Measurements from ENCODE around the gene GLCE. TPM values are rescaled to one million over a fixed set of nuclear protein-coding genes. Genes with fewer than 3 reads are reported as not detected.

Gene GLCE
- total and polyA plus RNA-seq, 4 donors: 6.8 to 26.3 (median 13.7) TPM

DNA sequence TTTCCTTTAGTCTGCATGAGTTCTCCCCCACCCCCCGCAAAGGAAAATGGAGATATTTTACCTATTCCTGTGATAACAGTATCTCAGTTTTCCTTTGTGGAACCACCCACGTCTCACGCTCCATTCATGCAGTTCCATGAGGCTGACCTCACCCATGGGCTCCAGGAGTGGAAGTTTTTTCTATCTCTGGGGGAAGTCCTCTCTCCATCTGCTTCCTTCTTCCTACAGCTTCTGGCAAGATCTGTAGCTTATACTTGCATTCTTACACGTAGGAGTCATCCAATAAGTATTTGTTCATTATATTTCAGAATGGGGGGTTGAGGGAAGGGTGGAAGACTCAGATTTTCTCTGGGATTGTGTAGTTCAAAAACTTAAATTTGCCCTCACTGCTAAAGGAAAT, 5.8 kb upstream of the GLCE start:
- no peak overlapping the region for H3K27ac ChIP-seq (ENCODE audit: low read depth in 1 of 2, low read length in 2 of 2)
- DNase-seq (ENCODE audit: low spot score): no peak
- H3K27me3 ChIP-seq (ENCODE audit: control insufficient read depth in 4 of 4, insufficient read depth in 4 of 4, low read length in 3 of 4): no peaks in the 10 kb centered on the region
- H3K9ac ChIP-seq (ENCODE audit: low read depth in 1 of 2, low read length in 2 of 2): no peak overlapping the region
- no peaks in the 10 kb centered on the region for H3K9me3 ChIP-seq (ENCODE audit: control insufficient read depth in 4 of 4, low read length in 3 of 4)
- WGBS: 72% methylated on average over 4 of the region's 4 CpGs
- no peak for TF ChIP-seq GABPA (IDR thresholded peaks at IDR 0.05 in 1 of 2, conservative IDR thresholded peaks at IDR 0.05 in 1 of 2)
- TF ChIP-seq RAD21 (IDR thresholded peaks at IDR 0.05): no peak
- no peak for TF ChIP-seq EGR1 (IDR thresholded peaks at IDR 0.05; ENCODE audit: low read depth in 2 of 2)
- TF ChIP-seq, protein P1, sequence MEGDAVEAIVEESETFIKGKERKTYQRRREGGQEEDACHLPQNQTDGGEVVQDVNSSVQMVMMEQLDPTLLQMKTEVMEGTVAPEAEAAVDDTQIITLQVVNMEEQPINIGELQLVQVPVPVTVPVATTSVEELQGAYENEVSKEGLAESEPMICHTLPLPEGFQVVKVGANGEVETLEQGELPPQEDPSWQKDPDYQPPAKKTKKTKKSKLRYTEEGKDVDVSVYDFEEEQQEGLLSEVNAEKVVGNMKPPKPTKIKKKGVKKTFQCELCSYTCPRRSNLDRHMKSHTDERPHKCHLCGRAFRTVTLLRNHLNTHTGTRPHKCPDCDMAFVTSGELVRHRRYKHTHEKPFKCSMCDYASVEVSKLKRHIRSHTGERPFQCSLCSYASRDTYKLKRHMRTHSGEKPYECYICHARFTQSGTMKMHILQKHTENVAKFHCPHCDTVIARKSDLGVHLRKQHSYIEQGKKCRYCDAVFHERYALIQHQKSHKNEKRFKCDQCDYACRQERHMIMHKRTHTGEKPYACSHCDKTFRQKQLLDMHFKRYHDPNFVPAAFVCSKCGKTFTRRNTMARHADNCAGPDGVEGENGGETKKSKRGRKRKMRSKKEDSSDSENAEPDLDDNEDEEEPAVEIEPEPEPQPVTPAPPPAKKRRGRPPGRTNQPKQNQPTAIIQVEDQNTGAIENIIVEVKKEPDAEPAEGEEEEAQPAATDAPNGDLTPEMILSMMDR (IDR thresholded peaks at IDR 0.05; ENCODE audit: low read depth, low read length, missing input control): no peak
- TF ChIP-seq, protein P2, sequence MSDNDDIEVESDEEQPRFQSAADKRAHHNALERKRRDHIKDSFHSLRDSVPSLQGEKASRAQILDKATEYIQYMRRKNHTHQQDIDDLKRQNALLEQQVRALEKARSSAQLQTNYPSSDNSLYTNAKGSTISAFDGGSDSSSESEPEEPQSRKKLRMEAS (IDR thresholded peaks at IDR 0.05): no peak
- TF ChIP-seq FOXA1 (IDR thresholded peaks at IDR 0.05): no peak
- no peak for TF ChIP-seq RXRA (IDR thresholded peaks at IDR 0.05)
- H3K4me3 ChIP-seq (ENCODE audit: low read depth in 1 of 3, low read length in 3 of 3): no peak overlapping the region
- H3K4me1 ChIP-seq (ENCODE audit: control insufficient read depth in 4 of 4, insufficient read depth in 4 of 4, low read length in 3 of 4): peaks cover 0 to under 1% (median 0%) of the 10 kb centered on the region in 4 donors
- no peaks in the 10 kb centered on the region for H3K36me3 ChIP-seq (ENCODE audit: control insufficient read depth in 4 of 4, insufficient read depth in 3 of 4, low read depth in 1 of 4, low read length in 3 of 4)

DNA sequence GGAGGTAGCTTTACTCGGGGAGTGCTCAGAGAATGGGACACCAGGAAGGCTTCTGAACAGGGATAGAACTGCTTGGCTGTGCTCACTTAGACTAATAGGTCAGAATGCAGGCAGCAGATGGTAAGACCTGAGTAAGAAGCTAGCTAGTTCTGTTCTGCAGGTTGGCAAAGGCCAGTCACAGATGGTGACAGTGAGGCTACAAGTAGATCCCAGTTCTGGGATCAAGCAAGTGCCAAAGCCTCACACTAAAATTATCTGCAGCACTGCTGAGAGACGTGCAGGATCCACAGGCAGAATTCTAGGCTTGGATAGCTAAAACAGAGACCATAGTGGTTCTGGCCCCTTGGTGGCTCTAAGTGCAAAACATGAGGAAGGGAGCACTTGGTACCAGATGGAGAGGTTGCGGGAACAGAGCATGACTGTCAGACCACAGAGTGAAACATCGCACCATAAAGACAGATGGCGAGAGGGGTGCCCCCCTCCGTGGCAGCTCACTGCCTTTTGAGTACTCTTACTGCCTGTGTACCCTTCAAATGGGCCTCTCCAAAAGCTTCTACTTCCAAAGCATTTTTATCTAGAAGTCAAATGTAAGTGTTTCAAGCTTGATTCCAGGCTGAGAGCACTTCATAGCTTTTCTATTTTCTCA, 3.6 kb upstream of the GLCE start:
- H3K9me3 ChIP-seq (ENCODE audit: control insufficient read depth in 4 of 4, low read length in 3 of 4): no peaks in the 10 kb centered on the region
- no peaks in the 10 kb centered on the region for H3K27me3 ChIP-seq (ENCODE audit: control insufficient read depth in 4 of 4, insufficient read depth in 4 of 4, low read length in 3 of 4)
- H3K9ac ChIP-seq (ENCODE audit: low read depth in 1 of 2, low read length in 2 of 2): no peak overlapping the region
- DNase-seq (ENCODE audit: low spot score): no peak
- H3K4me1 ChIP-seq (ENCODE audit: control insufficient read depth in 4 of 4, insufficient read depth in 4 of 4, low read length in 3 of 4): peaks cover 0 to 4% (median 3%) of the 10 kb centered on the region in 4 donors
- H3K27ac ChIP-seq (ENCODE audit: low read depth in 1 of 2, low read length in 2 of 2): no peak overlapping the region
- H3K4me3 ChIP-seq (ENCODE audit: low read depth in 1 of 3, low read length in 3 of 3): no peak overlapping the region
- H3K36me3 ChIP-seq (ENCODE audit: control insufficient read depth in 4 of 4, insufficient read depth in 3 of 4, low read depth in 1 of 4, low read length in 3 of 4): no peaks in the 10 kb centered on the region
- no peak for TF ChIP-seq SP1 (IDR thresholded peaks at IDR 0.05)
- no peak for TF ChIP-seq YY1 (IDR thresholded peaks at IDR 0.05)
- no peak for TF ChIP-seq RAD21 (IDR thresholded peaks at IDR 0.05)
- no peak for TF ChIP-seq TAF1 (conservative IDR thresholded peaks at IDR 0.05)
- TF ChIP-seq FOXA2 (IDR thresholded peaks at IDR 0.05): no peak
- TF ChIP-seq, protein P3, sequence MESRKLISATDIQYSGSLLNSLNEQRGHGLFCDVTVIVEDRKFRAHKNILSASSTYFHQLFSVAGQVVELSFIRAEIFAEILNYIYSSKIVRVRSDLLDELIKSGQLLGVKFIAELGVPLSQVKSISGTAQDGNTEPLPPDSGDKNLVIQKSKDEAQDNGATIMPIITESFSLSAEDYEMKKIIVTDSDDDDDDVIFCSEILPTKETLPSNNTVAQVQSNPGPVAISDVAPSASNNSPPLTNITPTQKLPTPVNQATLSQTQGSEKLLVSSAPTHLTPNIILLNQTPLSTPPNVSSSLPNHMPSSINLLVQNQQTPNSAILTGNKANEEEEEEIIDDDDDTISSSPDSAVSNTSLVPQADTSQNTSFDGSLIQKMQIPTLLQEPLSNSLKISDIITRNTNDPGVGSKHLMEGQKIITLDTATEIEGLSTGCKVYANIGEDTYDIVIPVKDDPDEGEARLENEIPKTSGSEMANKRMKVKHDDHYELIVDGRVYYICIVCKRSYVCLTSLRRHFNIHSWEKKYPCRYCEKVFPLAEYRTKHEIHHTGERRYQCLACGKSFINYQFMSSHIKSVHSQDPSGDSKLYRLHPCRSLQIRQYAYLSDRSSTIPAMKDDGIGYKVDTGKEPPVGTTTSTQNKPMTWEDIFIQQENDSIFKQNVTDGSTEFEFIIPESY (IDR thresholded peaks at IDR 0.05): no peak
- TF ChIP-seq FOXA1 (IDR thresholded peaks at IDR 0.05): no peak
- no peak for TF ChIP-seq HNF4A (conservative IDR thresholded peaks at IDR 0.05)
- TF ChIP-seq, protein P4, sequence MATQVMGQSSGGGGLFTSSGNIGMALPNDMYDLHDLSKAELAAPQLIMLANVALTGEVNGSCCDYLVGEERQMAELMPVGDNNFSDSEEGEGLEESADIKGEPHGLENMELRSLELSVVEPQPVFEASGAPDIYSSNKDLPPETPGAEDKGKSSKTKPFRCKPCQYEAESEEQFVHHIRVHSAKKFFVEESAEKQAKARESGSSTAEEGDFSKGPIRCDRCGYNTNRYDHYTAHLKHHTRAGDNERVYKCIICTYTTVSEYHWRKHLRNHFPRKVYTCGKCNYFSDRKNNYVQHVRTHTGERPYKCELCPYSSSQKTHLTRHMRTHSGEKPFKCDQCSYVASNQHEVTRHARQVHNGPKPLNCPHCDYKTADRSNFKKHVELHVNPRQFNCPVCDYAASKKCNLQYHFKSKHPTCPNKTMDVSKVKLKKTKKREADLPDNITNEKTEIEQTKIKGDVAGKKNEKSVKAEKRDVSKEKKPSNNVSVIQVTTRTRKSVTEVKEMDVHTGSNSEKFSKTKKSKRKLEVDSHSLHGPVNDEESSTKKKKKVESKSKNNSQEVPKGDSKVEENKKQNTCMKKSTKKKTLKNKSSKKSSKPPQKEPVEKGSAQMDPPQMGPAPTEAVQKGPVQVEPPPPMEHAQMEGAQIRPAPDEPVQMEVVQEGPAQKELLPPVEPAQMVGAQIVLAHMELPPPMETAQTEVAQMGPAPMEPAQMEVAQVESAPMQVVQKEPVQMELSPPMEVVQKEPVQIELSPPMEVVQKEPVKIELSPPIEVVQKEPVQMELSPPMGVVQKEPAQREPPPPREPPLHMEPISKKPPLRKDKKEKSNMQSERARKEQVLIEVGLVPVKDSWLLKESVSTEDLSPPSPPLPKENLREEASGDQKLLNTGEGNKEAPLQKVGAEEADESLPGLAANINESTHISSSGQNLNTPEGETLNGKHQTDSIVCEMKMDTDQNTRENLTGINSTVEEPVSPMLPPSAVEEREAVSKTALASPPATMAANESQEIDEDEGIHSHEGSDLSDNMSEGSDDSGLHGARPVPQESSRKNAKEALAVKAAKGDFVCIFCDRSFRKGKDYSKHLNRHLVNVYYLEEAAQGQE (IDR thresholded peaks at IDR 0.05): no peak
- 84% methylated on average over 6 of the region's 6 CpGs for WGBS

Measured in liver (tissue), 9 donors.